Endothelial cell of umbilical vein (primary cell): ENCODE results near the gene PRAMEF13. TPM values are rescaled to one million over a fixed set of nuclear protein-coding genes. Genes with fewer than 3 reads are reported as not detected.
"Not testable (repeated sequence)": the region's sequence is repeated elsewhere in the genome, so short reads cannot be mapped to it uniquely, and the experiment has no call there.

Experiments used
- BruUV-seq: library from RNA; stranded (reverse); fragments of 400-500 nt; replicated peaks from 2 replicates; lab custom pipeline; 2021; lab: Mats Ljungman, UMichigan
- CTCF ChIA-PET: fragments of 300-600, 350-600 bp; sonication (Branson Sonifier 250); formaldehyde crosslinking; loops from one replicate; lab custom pipeline; 2021; ENCODE audit warnings: antibody characterized with exemption, inconsistent platforms; lab: Charles Lee
- POLR2A ChIA-PET: fragments of 300-600, 350-600 bp; sonication (Branson Sonifier 250); formaldehyde crosslinking; loops from one replicate; lab custom pipeline; 2021; ENCODE audit warnings: antibody characterized with exemption, inconsistent platforms; lab: Charles Lee
- DNase-seq: peaks from one replicate; pipeline ENCODE4 v3.0.0-alpha.2; 2011; ENCODE audit warnings: low read depth, low spot score
- FAIRE-seq: peaks from 2 replicates; lab custom pipeline; 2011; peaks lifted over from hg19 to GRCh38; lab: Jason Lieb, UNC
- H2AFZ ChIP-seq: 2 replicates; pipeline ENCODE4 v1.6.0; 2012; ENCODE audit warnings: low read depth, low read length, control low read depth, inconsistent platforms
- H3K27ac ChIP-seq: 2 replicates; pipeline ENCODE4 v1.5.1; 2011; ENCODE audit warnings: low read depth, mild to moderate bottlenecking, control low read depth, low read length, moderate library complexity; ENCODE audit not compliant: insufficient read depth
- H3K27me3 ChIP-seq, 2 experiments: 2 replicates each; pipeline versions ENCODE4 v1.6.0 to v1.6.1; 2011; ENCODE audit warnings: low read length in 2 of 2, mixed read lengths in 1 of 2; ENCODE audit not compliant: control insufficient read depth in 2 of 2, insufficient read depth in 2 of 2
- H3K36me3 ChIP-seq, 2 experiments: 2 replicates in 1 of 2; 3 replicates in 1 of 2; pipeline ENCODE4 v1.5.1; 2011; ENCODE audit warnings: low read length in 2 of 2, mild to moderate bottlenecking in 1 of 2, moderate library complexity in 1 of 2; ENCODE audit not compliant: control insufficient read depth in 2 of 2, insufficient read depth in 2 of 2; ENCODE audit errors: extremely low read depth in 1 of 2
- H3K4me1 ChIP-seq: 3 replicates; pipeline ENCODE4 v1.5.1; 2011; ENCODE audit warnings: mild to moderate bottlenecking, low read length; ENCODE audit not compliant: control insufficient read depth, insufficient read depth; ENCODE audit errors: extremely low read depth
- H3K4me2 ChIP-seq: 2 replicates; pipeline ENCODE4 v1.6.1; 2011; ENCODE audit warnings: low read length, control low read depth, mixed read lengths; ENCODE audit not compliant: insufficient read depth
- H3K4me3 ChIP-seq, 3 experiments: fragments of 200-600 bp in 1 of 3; sonication (generic), shearing (Covaris generic) in 1 of 3; replicated peaks in 1 of 3; 2 replicates each; pipeline ENCODE4 v1.5.1; 2011 to 2016; ENCODE audit warnings: control low read depth in 3 of 3, low read length in 3 of 3, mild to moderate bottlenecking in 2 of 3, inconsistent platforms in 1 of 3, low read depth in 1 of 3, moderate library complexity in 1 of 3; ENCODE audit not compliant: insufficient read depth in 1 of 3
- H3K79me2 ChIP-seq: 2 replicates; pipeline ENCODE4 v1.6.0; 2012; ENCODE audit warnings: low read length, inconsistent platforms; ENCODE audit not compliant: control insufficient read depth, insufficient read depth
- H3K9ac ChIP-seq: replicated peaks from 2 replicates; pipeline ENCODE3; 2011; ENCODE audit warnings: low read length, control low read depth; ENCODE audit not compliant: insufficient read depth; ENCODE audit errors: extremely low read depth
- H3K9me1 ChIP-seq: replicated peaks from 3 replicates; pipeline ENCODE4 v1.6.0; 2011; ENCODE audit warnings: mild to moderate bottlenecking, low read length; ENCODE audit not compliant: control insufficient read depth, insufficient read depth; ENCODE audit errors: extremely low read depth
- H3K9me3 ChIP-seq: replicated peaks from 2 replicates; pipeline ENCODE4 v1.5.1; 2012; ENCODE audit warnings: low read length, inconsistent platforms; ENCODE audit not compliant: control insufficient read depth, insufficient read depth
- H4K20me1 ChIP-seq: replicated peaks from 2 replicates; pipeline ENCODE3; 2011; ENCODE audit warnings: mild to moderate bottlenecking, low read length; ENCODE audit not compliant: control insufficient read depth, insufficient read depth; ENCODE audit errors: extremely low read depth
- dilution Hi-C: fragments of 300-500 bp; cut with MboI; formaldehyde crosslinking; loops from one replicate; pipeline ENCODE4 v1.15.0; 2019; ENCODE audit warnings: low sequenced_read_pairs; ENCODE audit not compliant: extremely low pct_ligation_motif_present
- intact Hi-C: fragments of 100-400 bp; cut with micrococcal nuclease; formaldehyde crosslinking; loops from one replicate; pipeline ENCODE4 v1.10.0; 2022
- polyA plus RNA-seq, 4 experiments: library from polyadenylated mRNA; depleted of rRNA in 3 of 4; stranded (reverse) in 3 of 4; unstranded in 1 of 4; fragments of >200 nt; gene quantifications; 2 replicates each; pipeline versions ENCODE4 v1.2.1 to v1.2.3, GENCODE V29; 2011 to 2012; ENCODE audit warnings: missing spikeins in 1 of 4
- total RNA-seq: library from RNA; stranded (reverse); gene quantifications from 2 replicates; pipeline ENCODE4 v1.2.3, GENCODE V29; 2021

The PRAMEF13 gene
- total and polyA plus RNA-seq, 2 donors (not counting 3 experiments of a cell fraction or from before 2014, with no cell fraction given): not detected

DNA sequence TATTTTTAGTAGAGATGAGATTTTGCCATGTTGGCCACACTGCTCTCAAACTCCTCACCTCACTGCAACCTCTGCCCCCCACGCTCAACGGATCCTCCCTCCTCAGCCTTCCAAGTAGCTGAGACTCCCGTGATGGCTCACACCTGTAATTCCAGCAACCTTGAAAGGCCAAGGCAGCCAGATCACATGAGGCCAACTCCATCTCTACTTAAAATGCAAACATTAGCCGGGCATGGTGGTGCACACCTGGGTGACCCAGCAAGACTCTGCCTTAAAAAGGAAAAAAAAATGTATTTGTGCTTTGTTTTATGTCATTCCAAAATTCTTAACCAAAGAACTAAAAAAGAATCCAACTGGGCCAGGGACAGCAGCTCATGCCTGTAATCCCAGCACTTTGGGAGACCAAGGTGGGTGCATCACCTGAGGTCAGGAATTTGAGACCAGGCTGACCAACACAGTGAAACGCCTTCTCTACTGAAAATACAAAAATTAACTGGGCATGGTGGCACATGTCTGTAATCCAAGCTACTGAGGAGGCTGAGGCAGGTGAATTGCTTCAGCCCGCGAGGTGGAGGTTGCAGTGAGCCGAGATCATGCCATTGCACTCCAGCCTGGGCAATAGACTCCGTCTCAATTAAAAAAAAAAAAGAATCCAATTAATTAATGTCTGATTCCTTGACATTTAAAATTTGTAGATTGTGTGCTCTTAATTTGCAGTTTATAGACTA is 42.5 kb upstream of the PRAMEF13 start:
- CTCF ChIA-PET, H2AFZ ChIP-seq, DNase-seq, POLR2A ChIA-PET, H4K20me1 ChIP-seq, H3K9ac ChIP-seq, BruUV-seq, H3K4me2 ChIP-seq, H3K27me3 ChIP-seq, FAIRE-seq, H3K27ac ChIP-seq, H3K79me2 ChIP-seq, H3K36me3 ChIP-seq, H3K4me3 ChIP-seq, intact Hi-C loops, H3K9me3 ChIP-seq, H3K4me1 ChIP-seq, H3K9me1 ChIP-seq, dilution Hi-C loops: not testable (repeated sequence)

DNA sequence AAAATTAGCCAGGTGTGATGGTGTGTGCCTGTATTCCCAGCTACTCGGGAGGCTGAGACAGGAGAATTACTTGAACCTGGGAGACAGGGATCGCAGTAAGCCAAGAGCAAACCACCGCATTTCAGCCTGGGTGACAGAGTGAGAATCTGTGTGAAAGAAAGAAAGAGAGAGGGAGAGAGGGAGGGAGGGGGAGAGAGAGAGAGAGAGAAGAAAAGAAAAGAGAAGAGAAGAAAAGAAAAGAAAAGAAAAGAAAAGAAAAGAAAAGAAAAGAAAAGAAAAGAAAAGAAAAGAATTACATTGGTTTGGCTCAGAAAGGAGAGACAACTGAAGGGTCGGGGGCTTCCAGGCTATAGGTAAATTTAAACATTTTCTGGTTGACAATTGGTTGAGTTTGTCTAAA is 38.4 kb upstream of the PRAMEF13 start:
- H3K4me1 ChIP-seq, H3K79me2 ChIP-seq, H3K27me3 ChIP-seq, H3K9ac ChIP-seq, FAIRE-seq, H3K4me3 ChIP-seq, H3K9me1 ChIP-seq, BruUV-seq, H2AFZ ChIP-seq, POLR2A ChIA-PET, H4K20me1 ChIP-seq, H3K9me3 ChIP-seq, CTCF ChIA-PET, DNase-seq, H3K27ac ChIP-seq, intact Hi-C loops, H3K36me3 ChIP-seq, H3K4me2 ChIP-seq, dilution Hi-C loops: not testable (repeated sequence)

DNA sequence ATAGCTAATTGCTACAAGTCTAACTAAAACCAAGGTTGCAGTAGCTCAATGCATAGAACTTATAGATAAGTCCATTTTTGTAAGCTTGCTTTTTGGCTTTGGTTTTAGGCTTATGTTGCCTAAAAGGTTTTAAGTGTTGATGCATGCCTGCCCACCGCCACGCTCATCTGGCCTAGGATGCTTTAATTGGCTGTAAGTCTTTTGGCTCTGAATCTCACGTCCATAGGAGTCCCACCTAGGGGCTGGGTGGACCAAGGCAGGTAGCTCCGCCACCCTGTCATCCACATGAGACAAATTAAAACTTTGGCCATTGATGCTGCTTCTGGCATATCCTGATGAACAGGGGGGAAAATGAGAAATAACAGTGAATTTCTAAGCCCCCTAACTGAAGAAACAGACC is 36.4 kb upstream of the PRAMEF13 start:
- CTCF ChIA-PET, H2AFZ ChIP-seq, intact Hi-C loops, H3K9me1 ChIP-seq, H4K20me1 ChIP-seq, BruUV-seq, H3K4me2 ChIP-seq, H3K9me3 ChIP-seq, dilution Hi-C loops, H3K9ac ChIP-seq, H3K27me3 ChIP-seq, H3K4me3 ChIP-seq, H3K36me3 ChIP-seq, H3K79me2 ChIP-seq, DNase-seq, H3K27ac ChIP-seq, POLR2A ChIA-PET, FAIRE-seq, H3K4me1 ChIP-seq: not testable (repeated sequence)

DNA sequence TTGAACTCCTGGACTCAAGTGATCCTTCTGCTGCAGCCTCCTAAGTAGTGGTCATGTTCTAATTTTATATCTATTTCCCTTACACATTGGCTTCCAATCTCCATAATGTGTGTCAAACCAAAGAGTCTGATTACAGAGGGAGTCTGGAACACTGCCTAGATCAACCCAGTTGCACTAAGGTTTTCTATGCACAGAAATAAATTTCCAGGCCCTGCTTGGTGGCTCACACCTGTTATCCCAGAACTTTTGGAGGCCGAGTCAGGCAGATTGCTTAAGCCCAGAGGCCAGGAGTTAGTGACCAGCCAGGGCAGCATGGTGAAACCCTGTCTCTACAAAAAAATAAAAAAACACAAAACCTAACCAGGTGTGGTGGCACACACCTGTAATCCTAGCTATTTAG is 32.8 kb upstream of the PRAMEF13 start:
- H4K20me1 ChIP-seq, intact Hi-C loops, H3K9ac ChIP-seq, H3K79me2 ChIP-seq, H3K4me1 ChIP-seq, dilution Hi-C loops, H3K9me1 ChIP-seq, BruUV-seq, H2AFZ ChIP-seq, H3K4me3 ChIP-seq, DNase-seq, POLR2A ChIA-PET, H3K27me3 ChIP-seq, H3K9me3 ChIP-seq, H3K36me3 ChIP-seq, FAIRE-seq, H3K27ac ChIP-seq, H3K4me2 ChIP-seq: not testable (repeated sequence)
- CTCF ChIA-PET: interaction anchor here (0.6 kb wide), 1 partner anchor 1933 kb away, joined by 3 read pairs; no protein-coding TSS in a partner anchor
